Ovary (tissue), 9 donors: ENCODE results near the gene SLC30A2. TPM values are rescaled to one million over a fixed set of nuclear protein-coding genes. Genes with fewer than 3 reads are reported as not detected.

Experiments
- DNase-seq, 5 donors: peaks; one replicate each; pipeline ENCODE4 v3.0.0-alpha.2; 2019 to 2020
- H3K27ac ChIP-seq, 2 donors: fragments of 200-600 bp; one replicate each; pipeline versions ENCODE4 v1.5.1 to v1.8.0; 2019 to 2022
- H3K27me3 ChIP-seq: fragments of 200-600 bp; one replicate; pipeline ENCODE4 v1.8.0; 2022
- H3K36me3 ChIP-seq: fragments of 200-600 bp; sonication (generic); one replicate; pipeline ENCODE4 v1.5.1; 2019
- H3K4me1 ChIP-seq: one replicate; pipeline ENCODE4 v1.8.1; 2013; ENCODE audit warnings: mild to moderate bottlenecking, moderate library complexity; ENCODE audit not compliant: insufficient read depth
- H3K4me3 ChIP-seq: fragments of 200-600 bp; sonication (generic); one replicate; pipeline ENCODE4 v1.5.1; 2017
- H3K9me3 ChIP-seq, 2 donors: fragments of 200-600 bp in 1 of 2; sonication (generic) in 1 of 2; one replicate each; pipeline versions ENCODE4 v1.5.1 to v1.8.1; 2013 to 2019; ENCODE audit warnings: mild to moderate bottlenecking in 1 of 2, moderate library complexity in 1 of 2
- EP300 ChIP-seq: sonication (generic); formaldehyde crosslinking; IDR thresholded peaks from one replicate; pipeline ENCODE4 v1.6.1; 2017; ENCODE audit warnings: antibody characterized with exemption
- POLR2A ChIP-seq: fragments of 450-650 bp; IDR thresholded peaks from one replicate; pipeline ENCODE4 v1.6.1; 2017; ENCODE audit warnings: antibody characterized with exemption, mild to moderate bottlenecking, moderate library complexity
- whole genome bisulfite sequencing, 3 donors: extraction: QIAGEN DNeasy Blood & Tissue Kit in 1 of 3; methylation state at CpG; one replicate each; pipeline versions ENCODE4 v1.1.5 to v1.1.7; 2013 to 2017; 5-methylcytosine and 5-hydroxymethylcytosine counted together
- intact Hi-C, 4 donors: fragments of 100-400 bp; cut with DNase I; formaldehyde crosslinking; loops; one replicate each; pipeline versions ENCODE4 v1.11.0 to v1.15.1; 2022 to 2023
- polyA plus RNA-seq, 2 donors: library from polyadenylated mRNA; stranded (reverse); fragments of 200-250 nt in 1 of 2; fragments of 350-450 nt in 1 of 2; fragmentation: Illumina TruSeq in 1 of 2; extraction: RNeasy Lipid Tissue Mini Kit (QIAGEN cat#74804) in 1 of 2; gene quantifications; one replicate each; pipeline ENCODE4 v1.2.3, GENCODE V29; 2013 to 2014
- total RNA-seq, 7 donors: library from RNA; depleted of rRNA in 2 of 7; stranded (reverse); fragments of >200 nt in 2 of 7; fragmentation: NEBNext Ultra II Directional in 3 of 7; extraction: Animal tissue kit (Norgen Biotek cat#: 25700) in 3 of 7; gene quantifications; one replicate each; pipeline versions ENCODE4 v1.1.0 to v1.2.4, GENCODE V29; 2016 to 2023
- TF ChIP-seq, protein P1 (sequence below), 3 donors: fragments of 450-650 bp in 2 of 3; fragments of 200-600 bp in 1 of 3; IDR thresholded peaks; one replicate each; pipeline versions ENCODE4 v1.5.1 to v1.8.0; 2016 to 2022; ENCODE audit warnings: antibody characterized with exemption in 3 of 3, mild to moderate bottlenecking in 1 of 3
- donor health status: DM: no; HTN: no; CAD: no; lungs with moderate emphysema.
- donor health status: DM: no; HTN: no; CAD: no.
- donor health status: Bipolar disorder and iron deficiency.
- donor health status: DM: yes; HTN: yes; CAD: no.
- donor health status: DM: no; HTN: no; CAD: no.
- donor health status: DM: yes; HTN: yes; CAD: no.

The SLC30A2 gene
- total and polyA plus RNA-seq, 9 donors: 0.11 to 0.80 (median 0.17) TPM; not detected in 5

- Histone ChIP-seq H3K9me3 (no peaks in the 10 kb centered on the region), H3K36me3 (no peaks in the 10 kb centered on the region), H3K27me3 (no peaks in the 10 kb centered on the region), H3K4me1 (peaks cover 26% of the 10 kb centered on the region), H3K4me3 (no peak overlapping the region), H3K27ac (peak overlapping the region in 1 of 2 donors; percentile 59)
- 16 to 33% (median 20%) methylated on average over 6 of the region's 6 CpGs for WGBS, 3 donors
- peak in 2 of 5 donors; percentile 39 to 54 for DNase-seq
- intact Hi-C loops: no loop called here
- no peak for TF ChIP-seq POLR2A
- no peak for TF ChIP-seq EP300
- TF ChIP-seq, protein P1, sequence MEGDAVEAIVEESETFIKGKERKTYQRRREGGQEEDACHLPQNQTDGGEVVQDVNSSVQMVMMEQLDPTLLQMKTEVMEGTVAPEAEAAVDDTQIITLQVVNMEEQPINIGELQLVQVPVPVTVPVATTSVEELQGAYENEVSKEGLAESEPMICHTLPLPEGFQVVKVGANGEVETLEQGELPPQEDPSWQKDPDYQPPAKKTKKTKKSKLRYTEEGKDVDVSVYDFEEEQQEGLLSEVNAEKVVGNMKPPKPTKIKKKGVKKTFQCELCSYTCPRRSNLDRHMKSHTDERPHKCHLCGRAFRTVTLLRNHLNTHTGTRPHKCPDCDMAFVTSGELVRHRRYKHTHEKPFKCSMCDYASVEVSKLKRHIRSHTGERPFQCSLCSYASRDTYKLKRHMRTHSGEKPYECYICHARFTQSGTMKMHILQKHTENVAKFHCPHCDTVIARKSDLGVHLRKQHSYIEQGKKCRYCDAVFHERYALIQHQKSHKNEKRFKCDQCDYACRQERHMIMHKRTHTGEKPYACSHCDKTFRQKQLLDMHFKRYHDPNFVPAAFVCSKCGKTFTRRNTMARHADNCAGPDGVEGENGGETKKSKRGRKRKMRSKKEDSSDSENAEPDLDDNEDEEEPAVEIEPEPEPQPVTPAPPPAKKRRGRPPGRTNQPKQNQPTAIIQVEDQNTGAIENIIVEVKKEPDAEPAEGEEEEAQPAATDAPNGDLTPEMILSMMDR (IDR thresholded peaks at IDR 0.05): no peak
Measured at GRCh38 chr1:26017606-26018005, 28.3 kb downstream of the SLC30A2 start.

DNA sequence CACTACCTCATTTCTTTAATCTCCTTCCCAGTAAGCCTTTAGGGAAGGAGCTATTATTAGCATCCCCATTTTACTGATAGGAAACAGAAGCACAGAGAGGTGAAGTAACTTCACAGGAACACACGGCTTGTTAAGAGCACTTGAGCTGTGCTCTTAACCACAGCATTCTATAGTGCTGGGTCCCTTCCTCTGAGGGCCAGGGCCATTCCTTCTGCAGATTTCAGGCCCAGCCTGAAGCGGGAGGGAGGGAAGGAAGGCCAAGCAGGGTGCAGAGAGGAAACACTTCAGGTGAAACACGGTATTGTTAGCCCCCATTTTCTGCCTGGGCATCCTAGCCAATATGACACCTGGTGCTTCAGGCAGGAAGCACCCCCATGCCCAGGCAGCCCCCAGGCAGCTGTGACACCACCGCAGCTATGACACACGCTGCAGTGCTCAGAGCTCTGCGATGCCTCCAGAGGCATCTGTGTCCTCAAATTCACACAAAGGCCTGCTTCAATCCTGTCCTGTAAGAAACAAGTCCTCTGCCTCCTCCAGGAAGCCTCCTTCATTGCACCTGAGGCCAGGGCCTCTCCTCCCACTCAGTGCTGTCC, 28.9 kb downstream of the SLC30A2 start:
- no peaks in the 10 kb centered on the region for H3K9me3 ChIP-seq
- H3K27me3 ChIP-seq: no peaks in the 10 kb centered on the region
- H3K36me3 ChIP-seq: no peaks in the 10 kb centered on the region
- no peak for DNase-seq
- intact Hi-C loops: no loop called here
- TF ChIP-seq, protein P1 (IDR thresholded peaks at IDR 0.05): no peak
- TF ChIP-seq EP300: no peak
- no peak for TF ChIP-seq POLR2A
- H3K4me3 ChIP-seq: no peak overlapping the region
- WGBS, 3 donors: 77 to 87% (median 78%) methylated on average over 6 of the region's 6 CpGs
- H3K27ac ChIP-seq: peak overlapping the region in 1 of 2 donors; percentile 59
- H3K4me1 ChIP-seq: peaks cover 23% of the 10 kb centered on the region

GRCh38 chr1:26016258-26016952, 29.5 kb downstream of the SLC30A2 start:
- TF ChIP-seq EP300 (no peak), POLR2A (no peak)
- TF ChIP-seq, protein P1 (IDR thresholded peaks at IDR 0.05): no peak
- Histone ChIP-seq H3K36me3 (no peaks in the 10 kb centered on the region), H3K4me3 (no peak overlapping the region), H3K27me3 (no peaks in the 10 kb centered on the region), H3K4me1 (peaks cover 17% of the 10 kb centered on the region), H3K9me3 (no peaks in the 10 kb centered on the region), H3K27ac (peak overlapping the region in 1 of 2 donors; percentile 59)
- no peak for DNase-seq
- 81 to 85% (median 84%) methylated on average over 10 of the region's 10 CpGs for WGBS, 3 donors
- intact Hi-C loops: no loop called here

GRCh38 chr1:26015358-26015757, 30.6 kb downstream of the SLC30A2 start:
- 85 to 92% (median 92%) methylated on average over 2 of the region's 2 CpGs for WGBS, 3 donors
- intact Hi-C loops: no loop called here
- Histone ChIP-seq H3K27ac (no peak overlapping the region), H3K27me3 (no peaks in the 10 kb centered on the region), H3K36me3 (no peaks in the 10 kb centered on the region), H3K4me1 (peaks cover 7% of the 10 kb centered on the region), H3K4me3 (no peak overlapping the region), H3K9me3 (no peaks in the 10 kb centered on the region)
- peak in 1 of 5 donors; percentile 67 for DNase-seq
- TF ChIP-seq POLR2A (no peak), EP300 (no peak)
- TF ChIP-seq, protein P1 (IDR thresholded peaks at IDR 0.05): no peak
